Nephron progenitor cell (in vitro differentiated cells): ENCODE data around the gene AGPAT1.
"Not testable (repeated sequence)": the region's sequence is repeated elsewhere in the genome, so short reads cannot be mapped to it uniquely, and the experiment has no call there.

ENCODE experiments used
- DNase-seq: peaks from one replicate; pipeline ENCODE4 v3.0.0; 2021
- H3K27ac Mint-ChIP-seq: 2 replicates; pipeline ENCODE4 v1.8.0; 2021; ENCODE audit warnings: mild to moderate bottlenecking, moderate library complexity, mixed read lengths
- H3K27me3 Mint-ChIP-seq: 2 replicates; pipeline ENCODE4 v1.8.0; 2021; ENCODE audit warnings: mild to moderate bottlenecking, low read depth, mixed read lengths; ENCODE audit not compliant: poor library complexity
- H3K36me3 Mint-ChIP-seq: 2 replicates; pipeline ENCODE4 v1.8.0; 2021; ENCODE audit warnings: low read depth, mixed read lengths
- H3K4me1 Mint-ChIP-seq: 2 replicates; pipeline ENCODE4 v1.8.0; 2021; ENCODE audit warnings: mixed read lengths
- H3K4me3 Mint-ChIP-seq: 2 replicates; pipeline ENCODE4 v1.8.0; 2021; ENCODE audit warnings: mild to moderate bottlenecking, moderate library complexity, mixed read lengths
- H3K9me3 Mint-ChIP-seq: 2 replicates; pipeline ENCODE4 v1.8.0; 2021; ENCODE audit warnings: mild to moderate bottlenecking, moderate library complexity, mixed read lengths
- TF ChIP-seq, protein P1 (sequence below): fragments of 200-600 bp; sonication (generic); IDR thresholded peaks from 2 replicates; pipeline ENCODE4 v1.5.0; 2021; ENCODE audit warnings: antibody characterized with exemption

The AGPAT1 gene

GRCh38 chr6:32146287-32146686 lies 29.6 kb downstream of the AGPAT1 start:
- Mint-ChIP-seq H3K9me3 (peaks cover 8% of the 10 kb centered on the region), H3K4me3 (peak overlapping the region; percentile 44), H3K27me3 (peaks cover 52% of the 10 kb centered on the region), H3K4me1 (peaks cover 60% of the 10 kb centered on the region), H3K27ac (peak overlapping the region; percentile 45), H3K36me3 (peaks cover 11% of the 10 kb centered on the region)
- TF ChIP-seq, protein P1, sequence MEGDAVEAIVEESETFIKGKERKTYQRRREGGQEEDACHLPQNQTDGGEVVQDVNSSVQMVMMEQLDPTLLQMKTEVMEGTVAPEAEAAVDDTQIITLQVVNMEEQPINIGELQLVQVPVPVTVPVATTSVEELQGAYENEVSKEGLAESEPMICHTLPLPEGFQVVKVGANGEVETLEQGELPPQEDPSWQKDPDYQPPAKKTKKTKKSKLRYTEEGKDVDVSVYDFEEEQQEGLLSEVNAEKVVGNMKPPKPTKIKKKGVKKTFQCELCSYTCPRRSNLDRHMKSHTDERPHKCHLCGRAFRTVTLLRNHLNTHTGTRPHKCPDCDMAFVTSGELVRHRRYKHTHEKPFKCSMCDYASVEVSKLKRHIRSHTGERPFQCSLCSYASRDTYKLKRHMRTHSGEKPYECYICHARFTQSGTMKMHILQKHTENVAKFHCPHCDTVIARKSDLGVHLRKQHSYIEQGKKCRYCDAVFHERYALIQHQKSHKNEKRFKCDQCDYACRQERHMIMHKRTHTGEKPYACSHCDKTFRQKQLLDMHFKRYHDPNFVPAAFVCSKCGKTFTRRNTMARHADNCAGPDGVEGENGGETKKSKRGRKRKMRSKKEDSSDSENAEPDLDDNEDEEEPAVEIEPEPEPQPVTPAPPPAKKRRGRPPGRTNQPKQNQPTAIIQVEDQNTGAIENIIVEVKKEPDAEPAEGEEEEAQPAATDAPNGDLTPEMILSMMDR, result no peak
- DNase-seq, result no peak

DNA sequence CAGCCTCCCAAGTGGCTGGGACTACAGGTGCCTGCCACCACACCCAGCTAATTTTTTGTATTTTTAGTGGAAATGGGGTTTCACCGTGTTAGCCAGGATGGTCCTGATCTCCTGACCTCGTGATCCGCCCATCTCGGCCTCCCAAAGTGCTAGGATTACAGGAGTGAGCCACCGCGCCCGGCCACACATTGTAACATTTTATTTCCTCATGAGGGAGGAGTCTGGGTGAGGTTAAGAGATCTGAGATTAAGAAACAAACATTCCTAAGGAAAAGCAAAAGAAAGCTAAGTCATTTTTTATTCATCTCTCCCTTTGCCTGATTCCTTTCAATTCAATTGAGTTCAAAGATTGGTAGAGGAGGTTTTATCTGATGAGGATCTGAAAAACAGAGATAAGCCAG lies 31.6 kb downstream of the AGPAT1 start:
- Mint-ChIP-seq H3K4me1 (peaks cover 49% of the 10 kb centered on the region), H3K36me3 (peaks cover 11% of the 10 kb centered on the region), H3K27me3 (peaks cover 35% of the 10 kb centered on the region)
- not testable (repeated sequence) for H3K4me3 Mint-ChIP-seq, H3K9me3 Mint-ChIP-seq, H3K27ac Mint-ChIP-seq, DNase-seq

DNA sequence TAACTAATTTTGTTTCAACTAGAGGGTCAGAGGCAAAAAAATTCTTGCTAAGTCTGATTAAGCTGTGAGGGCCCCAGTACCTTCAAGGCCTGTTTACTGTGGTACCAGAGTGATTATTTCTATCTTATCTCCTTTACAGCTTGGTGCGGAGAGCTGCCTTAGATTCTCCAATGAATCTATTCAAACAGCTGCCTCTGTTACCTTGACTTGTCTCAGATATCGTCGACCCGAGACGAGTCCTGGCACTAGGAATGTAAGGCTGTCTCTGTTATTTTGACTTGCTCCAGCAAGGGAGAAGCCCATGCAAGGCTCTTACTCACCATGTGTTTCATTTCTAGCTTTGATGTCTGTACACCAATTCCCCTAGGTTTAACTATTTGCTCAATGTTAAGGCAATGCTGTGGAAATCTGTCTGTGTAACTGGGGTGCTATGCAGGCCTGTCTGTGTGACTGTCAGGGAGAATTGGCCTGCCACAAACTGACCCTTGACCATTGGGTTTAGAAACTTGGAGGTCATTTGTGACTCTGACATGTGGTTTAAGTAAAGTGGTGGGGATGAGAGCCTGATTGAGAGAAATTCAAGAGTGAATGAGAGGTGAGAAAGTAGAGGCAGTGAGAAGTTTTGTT lies 35.4 kb downstream of the AGPAT1 start:
- Mint-ChIP-seq H3K4me3 (no peak overlapping the region), H3K4me1 (peaks cover 23% of the 10 kb centered on the region), H3K27me3 (peaks cover 10% of the 10 kb centered on the region), H3K27ac (no peak overlapping the region), H3K36me3 (no peaks in the 10 kb centered on the region), H3K9me3 (no peaks in the 10 kb centered on the region)
- TF ChIP-seq, protein P1, result no peak
- no peak for DNase-seq

DNA sequence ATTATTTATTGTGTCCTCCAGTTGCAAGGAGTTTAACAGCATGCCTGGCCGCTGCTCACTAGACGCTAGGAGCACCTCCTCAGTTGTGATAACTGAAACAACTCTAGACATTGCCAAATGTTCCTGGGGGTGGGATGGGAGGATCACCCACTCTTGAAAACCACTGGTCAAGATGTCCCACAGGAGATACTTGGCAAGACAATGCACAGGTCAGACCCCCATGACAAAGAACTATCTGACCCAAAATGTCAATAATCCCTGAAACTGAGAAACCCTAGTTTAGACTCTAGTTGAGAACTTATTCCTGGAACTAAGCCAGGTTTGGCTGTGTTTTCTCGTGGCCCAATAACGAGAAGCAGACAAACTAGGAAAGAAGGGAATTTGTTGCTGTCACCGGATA lies 36.3 kb downstream of the AGPAT1 start:
- Mint-ChIP-seq H3K4me3 (no peak overlapping the region), H3K27ac (no peak overlapping the region), H3K36me3 (no peaks in the 10 kb centered on the region), H3K9me3 (no peaks in the 10 kb centered on the region), H3K4me1 (peaks cover 27% of the 10 kb centered on the region), H3K27me3 (peaks cover 18% of the 10 kb centered on the region)
- TF ChIP-seq, protein P1, result no peak
- DNase-seq, result no peak

GRCh38 chr6:32137454-32137853 lies 38.4 kb downstream of the AGPAT1 start:
- no peaks in the 10 kb centered on the region for H3K36me3 Mint-ChIP-seq
- H3K4me1 Mint-ChIP-seq, result peaks cover 27% of the 10 kb centered on the region
- H3K27ac Mint-ChIP-seq, result no peak overlapping the region
- TF ChIP-seq, protein P1, result no peak
- H3K27me3 Mint-ChIP-seq, result peaks cover 36% of the 10 kb centered on the region
- H3K9me3 Mint-ChIP-seq, result no peaks in the 10 kb centered on the region
- no peak overlapping the region for H3K4me3 Mint-ChIP-seq
- no peak for DNase-seq

DNA sequence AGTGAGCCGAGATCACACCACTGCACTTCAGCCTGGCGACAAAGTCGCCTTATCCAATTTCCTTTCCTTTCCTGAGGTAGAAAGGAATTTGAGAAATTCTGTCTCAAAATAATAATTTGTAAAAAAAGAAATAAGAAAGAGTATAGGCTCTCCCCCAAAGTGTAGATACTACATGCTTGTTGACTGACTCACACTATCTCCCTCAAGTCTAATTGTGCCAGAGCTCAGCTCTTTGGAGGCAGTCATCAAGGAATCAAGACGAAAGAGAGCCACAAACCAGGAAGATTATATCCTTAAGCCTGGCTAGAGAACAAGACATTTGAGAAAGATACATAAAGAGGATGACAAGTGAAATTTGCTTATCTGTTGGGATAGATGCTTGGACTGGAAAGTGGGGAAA lies 42.1 kb downstream of the AGPAT1 start:
- H3K9me3 Mint-ChIP-seq, result no peaks in the 10 kb centered on the region
- no peak for DNase-seq
- H3K4me3 Mint-ChIP-seq, result no peak overlapping the region
- H3K36me3 Mint-ChIP-seq, result no peaks in the 10 kb centered on the region
- H3K27ac Mint-ChIP-seq, result no peak overlapping the region
- H3K27me3 Mint-ChIP-seq, result peaks cover 40% of the 10 kb centered on the region
- H3K4me1 Mint-ChIP-seq, result peaks cover 33% of the 10 kb centered on the region
- TF ChIP-seq, protein P1, result no peak
